Adipose tissue (tissue), 3 donors: ENCODE results near the gene PRDM1. TPM values are rescaled to one million over a fixed set of nuclear protein-coding genes. Genes with fewer than 3 reads are reported as not detected.

Experiments used
- H3K27ac ChIP-seq: one replicate; pipeline ENCODE4 v1.5.1; 2013; ENCODE audit warnings: low read depth, low read length
- WGBS, 3 donors: extraction: QIAGEN DNeasy Blood & Tissue Kit; methylation state at CpG; one replicate each; pipeline ENCODE4 v1.1.7; 2013; 5-methylcytosine and 5-hydroxymethylcytosine counted together
- polyA plus RNA-seq, 3 donors: library from polyadenylated mRNA; stranded (reverse); fragments of 200-250 nt; gene quantifications; one replicate each; pipeline ENCODE4 v1.2.3, GENCODE V29; 2013
- donor health status: healthy with polysubstance abuse.
- donor health status: Bipolar disorder and iron deficiency.
- donor health status: healthy.

Gene PRDM1
- polyA plus RNA-seq, 3 donors: 0.49 to 3.1 (median 1.5) TPM

DNA sequence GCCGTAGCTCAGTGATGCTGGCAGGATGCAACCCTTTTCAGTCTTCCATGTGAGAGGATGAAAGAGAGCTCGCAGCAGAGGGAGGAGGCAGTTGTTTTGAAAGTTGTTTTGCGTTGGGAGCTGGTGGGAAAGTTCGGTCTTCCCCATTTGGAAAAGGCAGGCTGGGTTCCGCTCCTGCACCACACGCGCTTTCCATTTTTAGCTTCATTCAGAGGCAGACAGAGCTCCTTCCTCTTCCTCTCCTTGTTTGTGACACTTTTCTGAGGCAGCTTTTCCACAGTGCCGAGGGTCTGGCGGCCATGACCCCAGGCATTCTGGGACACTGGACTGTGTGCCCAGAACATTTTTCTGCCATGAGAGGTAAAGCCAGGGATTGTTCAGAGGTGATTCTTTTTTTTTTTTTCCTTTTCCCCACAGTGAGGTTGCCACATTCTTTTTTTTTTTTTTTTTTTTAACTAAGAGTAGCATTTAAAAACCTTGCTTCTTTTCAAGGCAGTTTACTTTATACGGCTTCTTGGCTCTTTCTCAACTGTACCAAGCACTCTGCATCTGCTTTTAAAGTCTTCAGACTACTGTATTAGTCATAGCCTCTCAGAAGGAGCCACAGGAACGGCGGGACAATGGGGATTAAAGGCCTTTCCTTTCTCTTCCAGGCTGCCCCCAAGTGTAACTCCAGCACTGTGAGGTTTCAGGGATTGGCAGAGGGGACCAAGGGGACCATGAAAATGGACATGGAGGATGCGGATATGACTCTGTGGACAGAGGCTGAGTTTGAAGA, 1.6 kb downstream of the PRDM1 start:
- 27 to 60% (median 31%) methylated on average over 13 of the region's 13 CpGs for WGBS, 3 donors

DNA sequence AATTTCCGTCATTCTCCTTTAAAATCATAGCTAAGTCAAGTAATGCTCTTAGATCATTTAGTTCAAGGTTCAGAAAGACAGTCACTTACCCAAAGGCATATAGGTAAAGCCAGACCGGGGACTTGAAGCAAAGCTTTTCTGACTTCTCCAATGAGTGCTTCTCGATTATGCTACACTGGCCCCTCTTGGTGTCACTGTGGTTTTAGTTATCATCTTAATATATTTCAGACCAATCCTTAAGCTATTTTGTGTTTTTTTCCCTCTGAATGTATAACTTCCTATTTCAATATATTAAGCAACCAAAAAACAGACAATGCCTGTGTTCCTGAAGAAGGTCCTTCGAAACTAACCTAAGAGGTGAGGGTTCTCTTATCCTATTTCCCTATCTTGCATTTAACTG, 3.9 kb downstream of the PRDM1 start:
- no peak overlapping the region for H3K27ac ChIP-seq
- WGBS, 3 donors: 42 to 75% (median 45%) methylated on average over 4 of the region's 4 CpGs

More for the DNA sequence above, 1.6 kb downstream of the PRDM1 start:
- H3K27ac ChIP-seq: no peak overlapping the region

DNA sequence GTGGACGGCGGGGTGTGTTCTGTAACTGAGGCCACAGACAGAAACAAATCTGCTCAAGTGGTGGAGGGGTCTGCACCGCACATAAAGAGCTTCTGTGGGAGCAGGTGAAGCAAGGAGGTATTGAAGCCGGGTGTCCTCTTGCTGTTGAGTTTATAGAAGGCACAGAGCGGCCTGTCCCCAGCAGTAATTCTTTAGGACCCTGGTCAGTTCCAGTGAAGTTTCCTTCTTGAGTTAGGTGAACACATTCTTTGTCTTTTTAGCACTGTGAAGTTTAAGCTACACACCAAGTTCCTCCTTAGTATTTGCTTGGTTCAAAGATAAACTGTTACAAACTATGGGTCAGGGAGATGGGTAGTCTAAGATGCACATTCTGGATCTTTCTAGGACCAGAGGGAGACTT, 6.1 kb downstream of the PRDM1 start:
- no peak overlapping the region for H3K27ac ChIP-seq
- 82 to 92% (median 87%) methylated on average over 5 of the region's 5 CpGs for WGBS, 3 donors

- WGBS, 3 donors: 73 to 82% (median 75%) methylated on average over 7 of the region's 7 CpGs
Observed at GRCh38 chr6:106094261-106094963, 8.3 kb downstream of the PRDM1 start.

GRCh38 chr6:106094964-106095335, 8.8 kb downstream of the PRDM1 start:
- H3K27ac ChIP-seq: no peak overlapping the region
- 91 to 98% (median 96%) methylated on average over 2 of the region's 2 CpGs for WGBS, 3 donors

More at GRCh38 chr6:106094261-106094963, 8.3 kb downstream of the PRDM1 start:
- no peak overlapping the region for H3K27ac ChIP-seq

- 3 to 29% (median 4%) methylated on average over 19 of the region's 19 CpGs for WGBS, 3 donors
- H3K27ac ChIP-seq: peak overlapping the region; percentile 60
Observed at GRCh38 chr6:106097411-106098231, 11.5 kb downstream of the PRDM1 start.

DNA sequence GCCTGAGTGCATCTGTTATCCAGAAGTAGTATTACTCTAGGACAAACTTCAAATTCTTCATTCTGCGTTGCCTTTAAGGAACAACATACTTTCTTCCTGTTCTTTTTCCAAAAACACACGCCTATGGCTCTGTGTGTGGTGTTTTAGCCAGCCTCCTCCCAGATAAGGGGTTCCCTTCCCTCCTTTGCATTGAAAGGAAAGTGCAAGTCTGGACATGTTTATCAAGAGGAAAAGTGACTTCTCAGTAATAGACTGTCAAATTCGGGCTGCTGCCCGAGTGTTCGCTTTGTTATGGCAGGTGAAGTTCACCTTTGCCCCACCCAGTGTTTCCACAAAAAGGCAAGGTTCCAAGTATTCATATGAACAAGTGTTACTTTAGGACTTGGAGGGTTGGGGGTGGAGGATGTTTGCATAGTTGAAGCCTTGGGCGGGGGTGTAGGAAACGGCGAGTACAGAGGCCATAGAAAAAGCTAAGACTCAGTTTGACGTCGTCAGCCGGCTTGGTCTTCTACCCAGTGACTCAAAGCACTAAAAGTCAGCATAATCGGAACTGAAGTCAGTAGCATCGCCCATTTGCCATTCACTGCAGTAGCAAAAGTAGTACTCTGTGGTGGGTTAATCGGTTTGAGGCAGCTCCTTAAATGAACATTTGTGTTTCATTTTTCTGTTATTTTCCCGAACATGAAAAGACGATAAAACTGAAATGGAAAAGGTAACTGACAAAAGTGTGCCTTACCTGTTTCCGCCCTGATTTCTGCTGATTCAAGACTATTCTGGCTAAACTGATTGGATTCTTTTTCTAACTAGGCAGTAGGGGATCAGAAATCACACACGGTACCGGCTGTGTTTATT, 12.5 kb downstream of the PRDM1 start:
- 35 to 43% (median 38%) methylated on average over 19 of the region's 19 CpGs for WGBS, 3 donors
- no peak overlapping the region for H3K27ac ChIP-seq

- 53 to 61% (median 58%) methylated on average over 7 of the region's 7 CpGs for WGBS, 3 donors
- H3K27ac ChIP-seq: no peak overlapping the region
Observed at GRCh38 chr6:106099235-106099537, 13.1 kb downstream of the PRDM1 start.

DNA sequence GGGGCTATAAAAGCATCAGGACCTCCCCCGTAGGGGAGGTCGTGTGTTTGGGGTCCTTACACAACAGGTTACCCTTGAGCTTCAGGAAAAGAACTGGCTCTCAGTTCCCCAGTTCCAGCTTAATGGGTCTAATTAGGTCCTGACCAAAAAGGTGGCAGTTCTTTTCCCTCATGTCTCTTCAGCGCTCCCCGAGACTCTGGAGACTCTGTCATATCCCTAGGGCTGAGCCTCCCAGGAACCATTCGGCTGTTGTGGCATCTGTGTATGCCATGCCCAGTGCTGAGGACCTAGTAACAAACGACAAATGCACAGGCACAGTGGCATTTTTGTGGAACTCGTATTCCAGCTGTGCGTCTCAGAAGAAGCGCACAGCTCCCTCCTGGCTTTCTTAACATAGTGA, 14.6 kb downstream of the PRDM1 start:
- no peak overlapping the region for H3K27ac ChIP-seq
- WGBS, 3 donors: 86 to 92% (median 90%) methylated on average over 9 of the region's 9 CpGs

- H3K27ac ChIP-seq: no peak overlapping the region
- 88 to 91% (median 90%) methylated on average over 3 of the region's 3 CpGs for WGBS, 3 donors
Observed at GRCh38 chr6:106101466-106101865, 15.3 kb downstream of the PRDM1 start.

DNA sequence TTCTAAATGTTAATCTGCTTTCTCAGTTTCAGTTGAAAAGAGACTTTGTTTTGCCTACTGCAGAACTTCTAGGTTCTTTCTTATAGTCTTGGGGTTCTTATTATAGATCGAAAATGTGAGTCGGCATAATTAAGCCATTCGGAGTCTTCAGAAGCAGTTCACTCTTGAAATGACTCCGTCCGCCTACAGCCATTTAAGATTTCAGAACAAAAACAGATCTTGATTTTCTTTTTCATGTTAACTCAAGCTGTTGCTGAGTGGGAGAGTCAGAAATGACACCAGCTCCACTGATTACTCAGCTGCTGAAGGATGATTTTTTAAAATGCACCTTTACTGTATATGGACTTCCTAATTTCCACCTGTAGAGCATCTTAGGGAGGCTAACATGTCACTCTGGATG, 15.9 kb downstream of the PRDM1 start:
- 85 to 87% (median 86%) methylated on average over 5 of the region's 5 CpGs for WGBS, 3 donors
- no peak overlapping the region for H3K27ac ChIP-seq

DNA sequence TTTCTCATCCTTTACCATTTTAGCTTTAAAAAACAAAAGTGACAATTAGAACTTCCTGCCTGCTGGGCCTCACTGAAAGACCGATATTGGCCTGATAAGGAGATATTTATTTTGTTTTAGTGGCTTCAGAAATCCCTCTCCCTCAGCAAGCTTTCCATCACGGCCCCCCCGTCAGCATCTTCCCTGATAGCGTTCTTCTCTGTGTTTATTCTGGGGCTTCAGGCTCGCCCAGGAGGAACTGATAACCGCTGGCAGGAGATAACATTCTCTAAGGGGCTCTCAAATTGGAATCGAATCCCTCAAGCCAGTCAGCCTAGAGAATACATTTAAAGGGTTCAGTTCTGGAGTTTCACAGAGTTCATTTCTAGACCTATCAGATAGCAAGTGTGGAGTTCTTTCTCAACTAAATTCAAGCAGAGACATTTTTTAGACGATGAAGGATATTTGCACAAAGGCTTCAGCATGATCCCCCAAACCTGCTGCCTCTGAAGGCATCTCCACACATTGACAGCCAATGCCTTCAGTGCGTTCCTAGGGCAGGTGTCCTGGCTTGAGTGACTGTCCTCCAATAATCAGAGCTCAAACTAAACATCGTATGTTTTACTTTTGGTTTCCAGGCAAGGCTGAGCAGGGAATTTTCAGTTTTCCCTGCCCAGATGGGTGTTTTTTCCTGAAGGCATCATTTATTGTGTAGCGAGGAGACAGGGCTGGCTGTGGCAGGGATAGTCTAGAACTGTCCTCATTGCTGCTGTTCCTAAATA, 17.0 kb downstream of the PRDM1 start:
- no peak overlapping the region for H3K27ac ChIP-seq
- WGBS, 3 donors: 26 to 51% (median 44%) methylated on average over 11 of the region's 11 CpGs

DNA sequence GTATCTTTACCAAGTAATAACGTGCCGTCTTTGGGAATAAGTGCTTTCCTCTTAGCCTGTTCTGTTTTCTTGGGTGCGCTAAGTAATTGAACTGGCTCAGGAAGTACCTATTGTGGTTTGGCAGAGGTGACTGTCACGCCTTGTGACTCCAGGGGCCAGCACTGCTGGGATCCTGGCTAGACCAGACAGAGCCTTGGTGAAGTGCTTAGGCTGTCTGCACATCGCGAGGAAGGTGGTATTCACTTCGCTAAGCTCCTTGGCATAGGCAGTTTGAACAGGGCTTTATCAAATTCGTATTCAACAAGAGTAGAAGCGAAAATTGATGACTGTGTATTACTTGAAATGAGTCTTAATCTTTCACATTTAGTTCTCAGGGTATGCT, 17.6 kb downstream of the PRDM1 start:
- WGBS, 3 donors: 38 to 59% (median 44%) methylated on average over 9 of the region's 9 CpGs
- no peak overlapping the region for H3K27ac ChIP-seq

DNA sequence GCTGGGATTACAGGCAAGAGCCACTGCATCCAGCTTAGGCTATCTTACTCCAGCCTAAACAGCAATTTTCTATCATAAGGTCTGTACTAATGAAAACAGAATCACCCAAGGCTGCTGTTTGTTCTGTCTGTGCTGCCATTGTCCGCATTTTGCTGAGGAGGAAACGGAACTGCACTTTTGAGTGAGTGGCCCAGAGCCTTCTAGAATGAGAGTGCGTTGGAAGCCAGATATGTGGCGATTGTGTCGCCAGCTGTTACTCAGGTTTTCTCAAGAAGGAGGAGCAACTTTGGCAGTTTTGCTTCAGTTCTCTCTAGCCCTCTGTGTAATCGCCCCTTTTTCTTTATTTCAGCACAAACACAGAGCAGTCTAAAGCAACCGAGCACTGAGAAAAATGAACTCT, 18.3 kb downstream of the PRDM1 start:
- H3K27ac ChIP-seq: no peak overlapping the region
- WGBS, 3 donors: 92 to 95% (median 92%) methylated on average over 7 of the region's 7 CpGs

GRCh38 chr6:106104941-106105340, 18.8 kb downstream of the PRDM1 start:
- H3K27ac ChIP-seq: no peak overlapping the region
- 93 to 98% (median 95%) methylated on average over 21 of the region's 21 CpGs for WGBS, 3 donors

DNA sequence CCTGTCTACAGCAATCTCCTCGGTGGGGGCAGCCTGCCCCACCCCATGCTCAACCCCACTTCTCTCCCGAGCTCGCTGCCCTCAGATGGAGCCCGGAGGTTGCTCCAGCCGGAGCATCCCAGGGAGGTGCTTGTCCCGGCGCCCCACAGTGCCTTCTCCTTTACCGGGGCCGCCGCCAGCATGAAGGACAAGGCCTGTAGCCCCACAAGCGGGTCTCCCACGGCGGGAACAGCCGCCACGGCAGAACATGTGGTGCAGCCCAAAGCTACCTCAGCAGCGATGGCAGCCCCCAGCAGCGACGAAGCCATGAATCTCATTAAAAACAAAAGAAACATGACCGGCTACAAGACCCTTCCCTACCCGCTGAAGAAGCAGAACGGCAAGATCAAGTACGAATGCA, 19.4 kb downstream of the PRDM1 start:
- no peak overlapping the region for H3K27ac ChIP-seq
- WGBS, 3 donors: 93 to 97% (median 94%) methylated on average over 20 to 22 of the region's 22 CpGs

- H3K27ac ChIP-seq: no peak overlapping the region
- 73 to 93% (median 93%) methylated on average over 12 of the region's 12 CpGs for WGBS, 3 donors
Observed at GRCh38 chr6:106106276-106107042, 20.3 kb downstream of the PRDM1 start.
